ENCODE measurements around the gene ALX4.

The ALX4 gene

GRCh38 chr11:44338026-44338425 is 28.1 kb upstream of the ALX4 start:
- no peak for TF ChIP-seq CTCF (IDR thresholded peaks at IDR 0.05; ENCODE audit: borderline replicate concordance, insufficient read depth, low read depth, low read length)
- no peak overlapping the region for H3K4me3 ChIP-seq (ENCODE audit: low read depth, low read length)

- H3K4me3 ChIP-seq (ENCODE audit: low read depth, low read length): no peak overlapping the region
- TF ChIP-seq CTCF (IDR thresholded peaks at IDR 0.05; ENCODE audit: borderline replicate concordance, insufficient read depth, low read depth, low read length): no peak
These were observed 26.0 kb upstream of the ALX4 start for GRCh38 chr11:44335919-44336318.

GRCh38 chr11:44335052-44335760 is 25.3 kb upstream of the ALX4 start:
- no peak for TF ChIP-seq CTCF (IDR thresholded peaks at IDR 0.05; ENCODE audit: borderline replicate concordance, insufficient read depth, low read depth, low read length)
- no peak overlapping the region for H3K4me3 ChIP-seq (ENCODE audit: low read depth, low read length)

- H3K4me3 ChIP-seq (ENCODE audit: low read depth, low read length): no peak overlapping the region
- TF ChIP-seq CTCF (IDR thresholded peaks at IDR 0.05; ENCODE audit: borderline replicate concordance, insufficient read depth, low read depth, low read length): no peak
These were observed 24.5 kb upstream of the ALX4 start for GRCh38 chr11:44334356-44335004.

- no peak for TF ChIP-seq CTCF (IDR thresholded peaks at IDR 0.05; ENCODE audit: borderline replicate concordance, insufficient read depth, low read depth, low read length)
- H3K4me3 ChIP-seq (ENCODE audit: low read depth, low read length): no peak overlapping the region
These were observed 23.6 kb upstream of the ALX4 start for GRCh38 chr11:44333271-44334218.

- TF ChIP-seq CTCF (IDR thresholded peaks at IDR 0.05; ENCODE audit: borderline replicate concordance, insufficient read depth, low read depth, low read length): no peak
- H3K4me3 ChIP-seq (ENCODE audit: low read depth, low read length): no peak overlapping the region
These were observed 22.7 kb upstream of the ALX4 start for GRCh38 chr11:44332665-44333064.
